ENCODE results near the gene DOK7. TPM values are rescaled to one million over a fixed set of nuclear protein-coding genes. Genes with fewer than 3 reads are reported as not detected.

Gene DOK7
- total RNA-seq, 1 experiment from 2014 or later, result 0.26 TPM

DNA sequence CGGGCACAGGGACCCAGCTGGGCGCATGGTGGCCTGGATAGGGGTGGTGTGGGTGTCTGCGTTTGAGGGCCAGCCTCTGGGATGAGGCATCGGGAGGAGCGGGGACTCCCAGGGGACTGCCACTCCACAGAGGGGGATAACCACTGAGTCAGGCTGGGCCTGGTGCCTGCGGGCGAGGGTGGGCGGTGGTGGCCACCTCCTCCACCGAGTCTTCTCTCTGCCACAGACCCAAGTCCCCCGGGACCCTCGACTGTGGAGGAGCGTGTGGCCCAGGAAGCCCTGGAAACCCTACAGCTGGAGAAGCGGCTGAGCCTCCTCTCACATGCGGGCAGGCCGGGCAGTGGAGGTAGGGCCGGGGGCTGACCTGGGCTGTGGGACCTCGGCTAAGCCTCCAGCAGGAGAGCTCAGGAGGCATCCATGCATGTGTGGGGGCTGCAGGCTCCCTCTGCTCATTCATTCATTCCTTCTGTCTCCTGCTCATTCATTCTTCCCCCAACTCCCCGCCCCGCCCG lies 26.4 kb downstream of the DOK7 start:
- H4K8ac ChIP-seq (replicated peaks; ENCODE audit: insufficient read length, low read depth, low read length), result no peak overlapping the region
- Mint-ChIP-seq H3K36me3 (ENCODE audit: insufficient read depth in 1 of 3, low read depth in 3 of 3) (no peaks in the 10 kb centered on the region; a peak in 1 of 7 replicates), H3K4me3 (no peak overlapping the region), H3K27me3 (ENCODE audit: low read depth) (peaks cover 96% of the 10 kb centered on the region), H3K4me1 (peaks cover 18 to 45% of the 10 kb centered on the region in 2 experiments), H3K27ac (no peak overlapping the region), H3K9me3 (no peaks in the 10 kb centered on the region; a peak in 1 of 5 replicates)
- no peak overlapping the region for H4K91ac ChIP-seq (ENCODE audit: insufficient read length, low read depth, low read length)
- WGBS (ENCODE audit: extremely low coverage, insufficient read length, low lambda C conversion rate), result 100% methylated on average over 3 of the region's 20 CpGs
- TF ChIP-seq, protein P1, sequence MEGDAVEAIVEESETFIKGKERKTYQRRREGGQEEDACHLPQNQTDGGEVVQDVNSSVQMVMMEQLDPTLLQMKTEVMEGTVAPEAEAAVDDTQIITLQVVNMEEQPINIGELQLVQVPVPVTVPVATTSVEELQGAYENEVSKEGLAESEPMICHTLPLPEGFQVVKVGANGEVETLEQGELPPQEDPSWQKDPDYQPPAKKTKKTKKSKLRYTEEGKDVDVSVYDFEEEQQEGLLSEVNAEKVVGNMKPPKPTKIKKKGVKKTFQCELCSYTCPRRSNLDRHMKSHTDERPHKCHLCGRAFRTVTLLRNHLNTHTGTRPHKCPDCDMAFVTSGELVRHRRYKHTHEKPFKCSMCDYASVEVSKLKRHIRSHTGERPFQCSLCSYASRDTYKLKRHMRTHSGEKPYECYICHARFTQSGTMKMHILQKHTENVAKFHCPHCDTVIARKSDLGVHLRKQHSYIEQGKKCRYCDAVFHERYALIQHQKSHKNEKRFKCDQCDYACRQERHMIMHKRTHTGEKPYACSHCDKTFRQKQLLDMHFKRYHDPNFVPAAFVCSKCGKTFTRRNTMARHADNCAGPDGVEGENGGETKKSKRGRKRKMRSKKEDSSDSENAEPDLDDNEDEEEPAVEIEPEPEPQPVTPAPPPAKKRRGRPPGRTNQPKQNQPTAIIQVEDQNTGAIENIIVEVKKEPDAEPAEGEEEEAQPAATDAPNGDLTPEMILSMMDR (conservative IDR thresholded peaks at IDR 0.05), result no peak
- H3K56ac ChIP-seq (ENCODE audit: insufficient read length, low read depth, low read length), result no peak overlapping the region
- no peak overlapping the region for H4K5ac ChIP-seq (ENCODE audit: insufficient read length, low read depth, low read length)
- no peak overlapping the region for H2BK12ac ChIP-seq (ENCODE audit: insufficient read length, low read depth, low read length)
- no peak overlapping the region for H2AK5ac ChIP-seq (ENCODE audit: insufficient read length, low read length)
- no peak overlapping the region; the same call in 1 of the 2 replicates for H3K14ac ChIP-seq (ENCODE audit: insufficient read depth, low read length)
- H3K9me3 ChIP-seq (ENCODE audit: control insufficient read depth, low read depth, low read length), result no peaks in the 10 kb centered on the region
- H3T11ph ChIP-seq (ENCODE audit: low read length), result no peak overlapping the region
- no peak overlapping the region for H3K4me2 ChIP-seq (ENCODE audit: insufficient read depth, insufficient read length, low read length)
- no peaks in the 10 kb centered on the region for H3K79me2 ChIP-seq (ENCODE audit: insufficient read depth, low read length)
- H3K18ac ChIP-seq (ENCODE audit: insufficient read length, low read depth, low read length), result no peak overlapping the region
- no peaks in the 10 kb centered on the region for H3K79me1 ChIP-seq (ENCODE audit: insufficient read depth, low read depth, low read length, poor library complexity, severe bottlenecking)
- no peak overlapping the region for H3K4ac ChIP-seq (ENCODE audit: low read depth, low read length)
- peaks cover 39% of the 10 kb centered on the region; the same call in 1 of the 2 replicates for H3K27me3 ChIP-seq (ENCODE audit: insufficient read depth, low read length)
- DNase-seq, result no peak
- peaks cover 4% of the 10 kb centered on the region for H4K20me1 ChIP-seq (ENCODE audit: control insufficient read depth, insufficient read depth, insufficient read length)
- no peak overlapping the region for H3K27ac ChIP-seq (ENCODE audit: insufficient read length, low read depth, low read length)
- H2AFZ ChIP-seq (ENCODE audit: low read length), result no peak overlapping the region
- H3K23ac ChIP-seq (ENCODE audit: insufficient read length, low read depth, low read length), result no peak overlapping the region
- no peak overlapping the region for H2BK120ac ChIP-seq (ENCODE audit: low read depth, low read length, poor library complexity, severe bottlenecking)
- H3K4me1 ChIP-seq (ENCODE audit: insufficient read depth, low read length), result no peaks in the 10 kb centered on the region
- no peak overlapping the region for H3K9ac ChIP-seq (ENCODE audit: extremely low read depth, insufficient read length, low read length)
- H2BK20ac ChIP-seq (ENCODE audit: low read depth, low read length, poor library complexity, severe bottlenecking), result no peak overlapping the region
- no peaks in the 10 kb centered on the region for H3K23me2 ChIP-seq (ENCODE audit: insufficient read length, low read depth, low read length, poor library complexity, severe bottlenecking)
- H2BK5ac ChIP-seq (ENCODE audit: insufficient read length, low read length), result no peak overlapping the region
- H2BK15ac ChIP-seq (ENCODE audit: low read depth, low read length), result no peak overlapping the region

All from H9 (cell line).